ENCODE data around the gene TRIM41. TPM values are rescaled to one million over a fixed set of nuclear protein-coding genes. Genes with fewer than 3 reads are reported as not detected.

TRIM41 gene
- total and polyA plus RNA-seq, 9 of the 15 experiments (the other 6 are each of a cell fraction or from before 2014, with no cell fraction given) = 1.8 to 47.6 (median 20.9) TPM

- TF ChIP-seq CEBPZ (IDR thresholded peaks at IDR 0.05; ENCODE audit: borderline replicate concordance, low read depth, low read length) = no peak
- no peak for TF ChIP-seq MCM2 (IDR thresholded peaks at IDR 0.05; ENCODE audit: low read depth)
- TF ChIP-seq TAF9B (IDR thresholded peaks at IDR 0.05; ENCODE audit: partially characterized antibody) = peak; percentile 74
- TF ChIP-seq SAFB (IDR thresholded peaks at IDR 0.05; ENCODE audit: borderline replicate concordance, low read depth, low read length) = no peak
- no peak for TF ChIP-seq TCFL5 (CRISPR knock-in tag; conservative IDR thresholded peaks at IDR 0.05)
- no peak for TF ChIP-seq ZNF146 (CRISPR knock-in tag; IDR thresholded peaks at IDR 0.05; ENCODE audit: unreplicated experiment)
- TF ChIP-seq ARNT (IDR thresholded peaks at IDR 0.05) = 0 out of 4 replicates have a peak, but pooled peaks of 1 of the 2 experiments have one; percentile 45
- no peak for TF ChIP-seq SRSF3 (IDR thresholded peaks at IDR 0.05; ENCODE audit: insufficient read depth, low read length)
- TF ChIP-seq PCBP1 (IDR thresholded peaks at IDR 0.05; ENCODE audit: low read depth, low read length, poor library complexity, severe bottlenecking) = no peak
- no peak for TF ChIP-seq NFIX (CRISPR knock-in tag; IDR thresholded peaks at IDR 0.05; ENCODE audit: low read depth)
- no peak for TF ChIP-seq ZC3H8 (IDR thresholded peaks at IDR 0.05)
- peak; percentile 78; the same call in 1 of the 2 replicates for TF ChIP-seq ZNF12 (CRISPR knock-in tag; IDR thresholded peaks at IDR 0.05)
- TF ChIP-seq NEUROD1 (IDR thresholded peaks at IDR 0.05; ENCODE audit: borderline replicate concordance, low read depth, low read length, partially characterized antibody) = no peak
- TF ChIP-seq NR2C2 (CRISPR knock-in tag; IDR thresholded peaks at IDR 0.05) = peak; percentile 53; the same call in 1 of the 2 replicates
- peak; percentile 48; the same call in 1 of the 2 replicates for TF ChIP-seq NR2C2 (tag; IDR thresholded peaks at IDR 0.05)
- TF ChIP-seq TCF3 (CRISPR knock-in tag; IDR thresholded peaks at IDR 0.05) = no peak; the same call in 1 of the 2 replicates
- no peak for TF ChIP-seq MIER1 (IDR thresholded peaks at IDR 0.05; ENCODE audit: low read depth)
- TF ChIP-seq NFIC (IDR thresholded peaks at IDR 0.05) = peak; percentile 15
- TF ChIP-seq PCBP2 (IDR thresholded peaks at IDR 0.05; ENCODE audit: low read depth, low read length, poor library complexity, severe bottlenecking) = no peak
- TF ChIP-seq BRF2 (IDR thresholded peaks at IDR 0.05; ENCODE audit: borderline replicate concordance, insufficient read depth, insufficient read length) = no peak
- TF ChIP-seq CHAMP1 (IDR thresholded peaks at IDR 0.05) = no peak; the same call in 1 of the 2 replicates
- no peak for TF ChIP-seq STAG1 (CRISPR knock-in tag; IDR thresholded peaks at IDR 0.05; ENCODE audit: borderline replicate concordance)
Observed at GRCh38 chr5:181260720-181261319, 37.7 kb downstream of the TRIM41 start, which contains the start of gene TRIM52 (continued).

Data from K562 (cell line).